ENCODE results near the gene TBC1D16.

Gene TBC1D16, protein sequence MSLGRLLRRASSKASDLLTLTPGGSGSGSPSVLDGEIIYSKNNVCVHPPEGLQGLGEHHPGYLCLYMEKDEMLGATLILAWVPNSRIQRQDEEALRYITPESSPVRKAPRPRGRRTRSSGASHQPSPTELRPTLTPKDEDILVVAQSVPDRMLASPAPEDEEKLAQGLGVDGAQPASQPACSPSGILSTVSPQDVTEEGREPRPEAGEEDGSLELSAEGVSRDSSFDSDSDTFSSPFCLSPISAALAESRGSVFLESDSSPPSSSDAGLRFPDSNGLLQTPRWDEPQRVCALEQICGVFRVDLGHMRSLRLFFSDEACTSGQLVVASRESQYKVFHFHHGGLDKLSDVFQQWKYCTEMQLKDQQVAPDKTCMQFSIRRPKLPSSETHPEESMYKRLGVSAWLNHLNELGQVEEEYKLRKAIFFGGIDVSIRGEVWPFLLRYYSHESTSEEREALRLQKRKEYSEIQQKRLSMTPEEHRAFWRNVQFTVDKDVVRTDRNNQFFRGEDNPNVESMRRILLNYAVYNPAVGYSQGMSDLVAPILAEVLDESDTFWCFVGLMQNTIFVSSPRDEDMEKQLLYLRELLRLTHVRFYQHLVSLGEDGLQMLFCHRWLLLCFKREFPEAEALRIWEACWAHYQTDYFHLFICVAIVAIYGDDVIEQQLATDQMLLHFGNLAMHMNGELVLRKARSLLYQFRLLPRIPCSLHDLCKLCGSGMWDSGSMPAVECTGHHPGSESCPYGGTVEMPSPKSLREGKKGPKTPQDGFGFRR

GRCh38 chr17:80035687-80035936 is at the start of gene TBC1D16:
TSS of gene TBC1D16 (minus strand) at chr17:80035872. CDS start at chr17:80013547, 22,325 bp downstream.
- no peak for DNase-seq

DNA sequence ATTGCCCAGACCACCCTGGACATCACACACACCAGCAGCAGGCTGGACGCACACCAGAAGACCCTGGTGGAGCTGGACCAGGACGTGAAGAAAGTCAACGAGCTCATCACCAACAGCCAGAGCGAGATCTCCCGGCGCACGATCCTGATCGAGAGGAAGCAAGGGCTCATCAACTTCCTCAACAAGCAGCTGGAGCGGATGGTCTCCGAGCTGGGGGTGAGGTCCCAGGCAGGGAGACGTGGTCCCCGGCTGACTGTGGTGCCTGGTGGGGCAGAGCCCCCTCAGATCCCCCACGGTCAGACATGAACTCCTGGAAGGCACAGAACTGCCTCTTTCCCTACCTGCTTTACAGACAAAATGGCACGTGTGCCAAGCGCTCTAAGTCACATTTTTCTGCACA is 49.1 kb upstream of the TBC1D16 start:
- DNase-seq: no peak

- no peak for DNase-seq
Observed at GRCh38 chr17:80083136-80083661, 47.5 kb upstream of the TBC1D16 start.

DNA sequence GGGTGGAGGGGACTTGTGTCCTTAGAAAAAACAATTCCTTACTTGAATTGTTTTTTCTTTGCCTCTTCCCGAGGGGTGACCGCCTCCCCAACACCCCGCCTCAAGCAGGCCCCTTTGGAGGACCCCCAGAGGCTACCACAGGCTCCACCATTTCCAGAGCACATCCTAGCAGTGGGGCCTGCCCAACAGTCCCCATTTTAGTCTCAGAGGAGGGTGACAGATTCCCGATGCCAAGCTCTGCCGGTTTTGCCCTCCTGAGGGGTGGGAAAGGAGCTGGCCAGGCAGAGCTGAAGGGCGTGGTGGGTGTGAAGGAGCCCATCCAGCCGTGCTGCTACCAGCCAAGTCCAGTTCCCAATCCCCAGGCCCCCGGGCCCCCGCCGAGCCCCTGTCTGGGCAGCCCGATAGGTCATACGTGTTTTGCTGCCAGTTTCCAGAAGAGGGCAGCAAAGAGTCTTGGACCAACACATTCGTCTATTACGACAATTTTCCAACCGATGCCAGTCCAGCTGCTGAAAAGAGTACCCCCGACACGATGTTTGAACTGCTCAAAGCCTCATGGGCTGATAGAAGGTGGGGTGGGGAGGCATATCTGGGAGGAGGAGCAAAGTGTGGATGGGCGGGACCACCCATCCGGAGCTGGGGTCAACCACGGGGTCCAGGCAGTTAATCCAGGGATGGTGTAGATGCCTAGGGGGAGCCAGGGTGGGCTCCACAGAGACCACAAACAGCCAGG is 46.9 kb upstream of the TBC1D16 start:
- DNase-seq: peak; percentile 40

DNA sequence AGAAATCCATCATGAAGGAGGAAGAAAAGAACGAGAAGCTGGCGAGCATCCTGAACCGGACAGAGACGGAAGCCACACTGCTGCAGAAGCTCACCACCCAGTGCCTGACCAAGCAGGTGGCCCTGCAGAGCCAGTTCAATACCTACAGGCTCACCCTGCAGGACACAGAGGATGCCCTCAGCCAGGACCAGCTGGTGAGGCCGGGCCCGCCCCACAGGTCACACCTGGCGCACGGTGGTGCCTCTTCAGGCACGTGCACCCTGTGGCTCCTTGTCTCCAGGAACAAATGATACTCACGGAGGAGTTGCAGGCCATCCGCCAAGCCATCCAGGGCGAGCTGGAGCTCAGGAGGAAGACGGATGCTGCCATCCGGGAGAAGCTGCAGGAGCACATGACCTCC is 45.9 kb upstream of the TBC1D16 start:
- DNase-seq: no peak

GRCh38 chr17:80080081-80080480 is 44.4 kb upstream of the TBC1D16 start:
- DNase-seq: no peak

- DNase-seq: no peak
Observed at GRCh38 chr17:80072410-80072809, 36.7 kb upstream of the TBC1D16 start.

DNA sequence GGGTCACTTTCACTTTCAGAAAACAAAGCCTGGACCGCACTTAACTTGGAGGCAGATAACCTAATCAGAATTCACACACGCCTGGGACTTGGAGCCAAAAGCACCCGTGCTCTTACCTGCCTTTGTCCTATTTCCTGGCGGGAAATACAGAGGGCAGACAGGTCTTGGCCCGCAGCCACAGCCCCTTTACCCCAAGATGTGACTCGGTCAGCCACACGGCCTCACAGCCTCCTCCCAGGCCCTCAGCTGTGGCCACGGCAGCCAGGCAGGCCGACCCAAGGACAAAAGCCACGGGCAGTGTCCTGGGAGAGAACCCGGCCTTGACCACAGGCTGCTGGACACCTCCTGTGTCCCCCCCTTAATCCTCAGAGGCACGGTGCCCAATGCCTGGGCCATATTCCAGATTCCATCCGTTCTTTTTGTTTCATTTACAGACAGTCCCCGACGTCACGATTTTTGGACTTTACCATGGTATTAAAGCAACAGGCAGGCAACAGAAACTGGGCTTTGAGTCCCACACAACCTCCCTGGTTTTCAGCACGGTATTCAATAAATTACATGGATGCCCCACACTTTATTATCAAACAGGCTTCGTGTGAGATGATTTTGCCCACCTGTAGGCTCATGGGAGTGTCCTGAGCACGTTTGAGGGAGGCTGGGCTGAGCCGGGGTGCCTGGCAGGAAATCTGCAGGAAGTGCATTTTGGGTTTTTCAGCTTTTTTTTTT is 35.6 kb upstream of the TBC1D16 start:
- DNase-seq: no peak

DNA sequence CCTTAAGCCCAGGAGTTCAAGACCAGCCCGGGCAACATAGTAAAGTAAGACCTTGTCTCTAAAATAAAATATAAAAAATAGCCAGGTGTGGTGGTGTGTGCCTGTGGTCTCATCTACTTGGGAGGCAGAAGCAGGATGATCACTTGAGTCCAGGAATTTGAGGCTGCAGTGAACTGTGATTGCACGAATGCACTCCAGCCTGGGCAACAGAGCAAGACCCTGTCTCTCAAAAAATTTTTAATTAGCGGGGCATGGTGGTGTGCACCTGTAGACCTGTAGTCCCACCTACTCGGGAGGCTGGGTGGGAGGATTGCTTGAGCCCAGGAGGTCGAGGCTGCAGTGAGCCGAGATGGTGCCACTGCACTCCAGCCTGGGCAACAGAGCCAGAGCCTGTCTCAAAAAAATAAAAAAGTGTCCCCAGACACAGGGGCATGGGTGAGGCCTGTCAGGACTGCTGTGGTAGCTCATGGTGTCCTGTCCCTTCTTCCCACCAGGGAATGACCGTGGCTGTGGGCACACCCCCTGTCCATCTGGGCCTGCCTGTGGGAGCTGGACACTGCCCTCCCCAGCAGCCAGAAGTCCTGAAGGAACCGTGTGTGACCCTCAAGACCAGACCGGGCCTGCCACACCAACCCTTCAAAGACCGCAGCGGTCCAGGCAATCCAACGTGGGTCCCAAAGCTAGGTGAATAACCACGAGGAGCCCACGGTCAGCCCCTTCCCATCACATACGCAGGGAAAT is 34.9 kb upstream of the TBC1D16 start:
- DNase-seq: no peak

DNA sequence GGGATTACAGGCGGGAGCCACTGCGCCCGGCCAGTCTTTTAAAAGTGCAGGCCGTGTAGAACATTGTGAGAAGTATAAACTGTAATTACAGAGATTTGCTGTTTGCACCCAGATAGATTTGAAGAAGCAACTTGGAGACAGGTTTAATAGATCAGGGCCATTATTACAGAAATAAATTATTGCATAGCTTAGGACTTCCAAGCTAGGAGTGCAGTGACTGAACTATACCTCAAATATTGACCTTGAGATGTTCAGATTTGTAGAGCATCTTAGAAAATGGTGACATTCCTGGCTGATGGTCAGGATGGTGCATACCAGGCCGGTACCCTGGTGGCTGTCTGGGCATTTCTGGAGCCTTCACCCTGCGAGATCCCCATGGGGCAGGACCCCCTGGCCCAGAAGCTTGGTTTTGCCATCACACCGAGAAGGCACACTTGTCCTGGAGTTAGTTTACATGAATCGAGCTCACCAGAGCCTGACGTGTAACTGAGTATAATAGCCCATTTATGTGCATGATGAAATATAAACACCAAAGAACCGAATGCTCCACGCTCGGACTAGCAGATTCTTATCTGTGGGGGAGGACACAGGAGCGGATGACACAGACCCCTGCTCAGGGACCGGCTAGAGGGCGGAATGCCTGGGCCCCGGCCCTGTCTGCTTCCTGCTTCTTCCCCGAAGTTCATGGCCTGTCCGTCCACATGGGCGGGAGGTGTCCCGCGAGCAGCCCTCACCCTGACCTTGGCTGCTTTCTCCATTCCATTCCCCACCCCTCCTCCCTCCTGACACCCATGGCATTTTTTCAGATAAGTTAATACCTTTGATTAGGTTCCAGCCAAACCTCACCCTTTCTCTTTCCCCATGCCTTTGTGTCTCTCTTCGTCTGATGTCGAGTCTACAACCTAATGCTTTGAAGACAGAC is 32.9 kb upstream of the TBC1D16 start:
- no peak for DNase-seq

DNA sequence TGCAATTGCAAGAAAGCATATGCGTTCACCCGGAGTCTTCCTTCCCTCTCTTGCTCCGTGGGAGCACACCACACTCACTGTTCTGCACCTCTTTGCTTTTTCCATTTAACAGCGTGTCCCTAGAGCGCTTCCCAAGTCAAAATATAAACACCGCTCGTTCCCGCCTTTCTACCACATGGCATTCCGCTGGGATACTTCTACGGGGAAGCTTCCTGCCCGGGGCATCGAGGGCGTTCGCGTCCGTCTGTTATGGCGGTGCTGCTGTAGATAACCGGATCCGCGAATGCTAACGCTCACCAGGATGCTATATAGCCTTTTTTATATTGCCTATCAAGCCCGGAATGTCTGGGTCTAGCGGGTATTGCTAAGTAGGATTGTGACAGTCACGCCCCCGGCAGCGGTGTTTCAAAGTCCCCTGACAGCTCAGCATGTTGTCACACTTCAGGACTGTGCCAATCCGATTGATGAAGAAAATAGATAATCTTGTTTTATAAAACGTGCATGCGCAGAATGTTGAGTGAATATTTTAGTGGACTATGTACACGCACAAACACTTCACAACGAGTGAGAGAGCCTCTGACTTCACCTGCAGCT is 31.8 kb upstream of the TBC1D16 start:
- DNase-seq: no peak

DNA sequence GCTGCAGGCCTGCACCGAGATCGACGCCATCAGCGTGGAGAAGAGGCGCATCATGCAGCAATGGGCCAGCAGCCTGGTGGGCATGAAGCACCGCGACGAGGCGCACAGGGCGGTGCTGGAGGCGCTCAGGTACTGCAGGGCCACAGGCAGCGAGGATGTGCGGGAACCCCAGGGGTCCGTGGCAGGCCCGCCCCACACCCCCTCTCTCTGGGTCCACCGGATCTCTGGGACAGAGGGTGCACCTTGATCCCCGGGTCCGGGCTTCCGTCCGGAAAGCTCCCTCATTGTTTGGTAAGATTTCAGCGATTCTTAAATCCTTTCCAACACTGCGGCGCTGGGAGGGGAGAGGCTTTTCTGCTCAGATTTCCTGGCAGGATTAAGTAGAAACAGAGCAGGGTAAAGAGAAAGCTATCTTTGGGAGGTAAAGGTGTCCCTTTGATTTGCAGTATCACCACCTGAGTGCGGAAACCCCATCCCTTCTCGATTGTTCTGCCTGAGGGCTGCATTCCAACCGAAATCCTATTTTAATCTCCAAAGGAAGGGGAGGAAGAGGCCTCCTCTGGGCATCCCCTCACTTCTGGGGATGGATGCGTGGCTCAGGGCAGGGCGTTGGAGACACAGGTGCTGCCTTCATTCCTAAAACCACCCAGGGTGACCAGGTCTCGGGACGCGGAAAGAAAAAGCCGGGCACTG is 30.0 kb upstream of the TBC1D16 start:
- no peak for DNase-seq

DNA sequence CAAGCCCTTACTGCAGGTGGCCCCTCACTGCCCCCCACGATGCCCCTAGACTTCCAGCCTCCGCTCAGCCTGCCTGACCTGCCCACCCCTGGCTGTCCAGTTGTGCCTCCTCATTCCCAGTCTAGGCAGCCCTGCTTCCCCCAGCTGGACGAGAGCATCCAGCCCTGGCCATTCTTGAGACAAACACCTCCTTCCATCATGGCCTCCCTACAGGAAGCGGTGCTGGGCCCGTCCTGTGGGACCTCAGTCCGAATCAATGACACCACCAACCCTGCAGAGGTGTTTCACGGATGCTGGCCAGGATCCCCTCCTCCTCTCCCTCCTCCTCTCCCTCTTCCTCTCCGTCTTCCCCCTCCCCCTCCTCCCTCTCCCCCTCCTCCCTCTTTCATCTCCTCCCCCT is 29.0 kb upstream of the TBC1D16 start:
- DNase-seq: no peak

GRCh38 chr17:80063830-80064585 is 28.3 kb upstream of the TBC1D16 start:
- DNase-seq: no peak

DNA sequence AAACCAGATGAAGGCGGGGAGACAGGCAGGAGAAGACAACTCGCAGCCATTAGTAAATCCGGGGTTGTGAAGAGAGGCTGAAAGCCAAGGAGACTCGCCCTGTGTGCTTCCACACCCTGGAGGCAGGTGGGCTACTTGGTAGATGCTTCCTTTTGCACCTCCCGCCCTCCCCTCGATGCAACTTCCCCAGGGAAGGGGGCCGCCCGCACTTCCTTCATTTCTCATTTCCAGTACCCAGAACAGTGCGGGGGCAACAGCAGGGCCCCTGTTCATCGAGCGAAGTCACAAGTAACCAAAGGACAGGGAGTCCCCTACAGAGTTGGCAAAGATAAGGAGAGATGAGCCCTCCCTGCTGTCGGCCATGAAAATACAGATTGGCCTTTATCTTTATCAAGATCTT is 25.7 kb upstream of the TBC1D16 start:
- no peak for DNase-seq

- DNase-seq: no peak
Observed at GRCh38 chr17:80060644-80061043, 25.0 kb upstream of the TBC1D16 start.

DNA sequence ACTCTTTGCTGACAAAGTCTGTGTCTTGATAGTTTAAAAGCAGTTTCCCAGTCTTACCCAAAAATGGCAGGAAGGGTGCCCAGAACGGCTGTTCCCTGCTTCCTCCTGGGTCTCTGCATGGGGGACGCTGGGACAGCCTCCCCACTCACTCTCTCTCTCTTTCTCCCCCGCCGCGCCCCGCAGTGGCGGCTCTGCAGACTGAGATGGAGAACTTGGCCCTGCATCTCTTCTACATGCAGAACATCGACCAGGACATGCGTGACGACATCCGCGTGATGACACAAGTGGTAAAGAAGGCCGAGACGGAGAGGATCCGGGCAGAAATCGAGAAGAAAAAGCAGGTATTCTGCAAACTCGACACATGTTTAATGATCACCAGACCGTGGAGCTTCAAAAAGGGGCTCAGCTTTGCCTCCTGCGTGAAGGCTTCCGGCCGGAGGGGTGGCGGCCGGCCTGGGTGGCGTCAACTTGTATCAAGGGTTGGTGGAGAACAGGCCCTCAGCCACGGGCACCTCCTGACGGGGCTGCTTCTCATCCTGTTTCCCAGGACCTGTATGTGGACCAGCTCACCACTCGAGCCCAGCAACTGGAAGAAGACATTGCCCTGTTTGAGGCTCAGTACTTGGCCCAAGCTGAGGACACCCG is 22.8 kb upstream of the TBC1D16 start:
- DNase-seq: no peak

GRCh38 chr17:80055597-80055996 is 19.9 kb upstream of the TBC1D16 start:
- no peak for DNase-seq

DNA sequence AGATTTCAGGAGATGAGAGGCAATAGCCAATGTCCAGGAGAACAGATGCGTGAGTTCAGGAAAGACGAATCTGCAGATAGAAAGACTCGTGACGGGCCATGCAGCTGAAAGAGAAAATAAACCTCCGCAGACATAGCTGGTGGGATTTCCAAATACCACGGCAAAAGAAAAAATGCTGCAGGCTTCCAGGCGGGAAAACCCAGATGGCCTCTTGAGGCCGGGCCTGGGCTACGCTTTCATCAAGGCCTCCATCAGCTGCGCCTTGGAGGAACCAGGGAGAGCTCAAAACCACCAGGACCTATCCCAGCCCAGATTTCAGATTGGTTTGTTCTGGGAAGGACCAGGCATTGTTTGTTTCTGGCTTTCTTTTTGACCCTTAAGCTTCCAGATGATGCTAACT is 17.4 kb upstream of the TBC1D16 start:
- no peak for DNase-seq
